Mammary epithelial cell (primary cell): ENCODE results near the gene PYDC1.

ENCODE experiments used
- CTCF ChIP-seq, 2 donors: IDR thresholded peaks in 1 of 2; conservative IDR thresholded peaks in 1 of 2; 2 replicates each; pipeline ENCODE4 v1.5.1; 2011 to 2012; ENCODE audit warnings: inconsistent platforms in 2 of 2, low read length in 2 of 2, mild to moderate bottlenecking in 2 of 2, control low read depth in 1 of 2, low read depth in 1 of 2; ENCODE audit not compliant: insufficient read depth in 1 of 2; ENCODE audit errors: extremely low read depth in 1 of 2
- EZH2 ChIP-seq: IDR thresholded peaks from 2 replicates; pipeline ENCODE4 v1.6.1; 2012; ENCODE audit warnings: low read length, inconsistent platforms, borderline replicate concordance

GRCh38 chr16:31196324-31197088 is 20.4 kb downstream of the PYDC1 start:
- TF ChIP-seq CTCF (conservative IDR thresholded peaks at IDR 0.05 in 1 of 2, IDR thresholded peaks at IDR 0.05 in 1 of 2; ENCODE audit: extremely low read depth in 1 of 2, insufficient read depth in 1 of 2, low read depth in 1 of 2, low read length in 2 of 2) (no peak), EZH2 (no peak)
